Psoas muscle (tissue), 8 donors: ENCODE data around the gene PCDHGA12. TPM values are rescaled to one million over a fixed set of nuclear protein-coding genes. Genes with fewer than 3 reads are reported as not detected.
"Not testable (repeated sequence)": the region's sequence is repeated elsewhere in the genome, so short reads cannot be mapped to it uniquely, and the experiment has no call there.

Experiments
- ATAC-seq, 4 donors: fragments of 200-7000 bp; cut with Tn5 transposase; one replicate each; pipeline ENCODE4 v1.9.1; 2020; ENCODE audit warnings: moderate library complexity in 3 of 4, mild to moderate bottlenecking in 2 of 4
- DNase-seq, 2 donors: peaks; one replicate each; pipeline ENCODE4 v3.0.0-alpha.2; 2020
- H3K27ac ChIP-seq: fragments of 200-600 bp; one replicate; pipeline ENCODE4 v1.8.0; 2022
- H3K27me3 ChIP-seq, 3 donors: fragments of 200-600 bp in 1 of 3; one replicate each; pipeline versions ENCODE4 v1.6.1 to v1.8.0; 2013 to 2022; ENCODE audit warnings: low read length in 2 of 3, mild to moderate bottlenecking in 2 of 3, moderate library complexity in 1 of 3; ENCODE audit not compliant: insufficient read depth in 3 of 3
- H3K36me3 ChIP-seq, 2 donors: fragments of 200-600 bp in 1 of 2; one replicate each; pipeline versions ENCODE4 v1.6.1 to v1.8.0; 2013 to 2022; ENCODE audit warnings: low read depth in 1 of 2, mild to moderate bottlenecking in 1 of 2, moderate library complexity in 1 of 2; ENCODE audit not compliant: insufficient read depth in 1 of 2
- H3K4me1 ChIP-seq: fragments of 200-600 bp; one replicate; pipeline ENCODE4 v1.8.0; 2022
- H3K4me3 ChIP-seq: fragments of 200-600 bp; one replicate; pipeline ENCODE4 v1.8.0; 2022; ENCODE audit warnings: mild to moderate bottlenecking
- H3K9me3 ChIP-seq: fragments of 200-600 bp; one replicate; pipeline ENCODE4 v1.8.0; 2022
- CTCF ChIP-seq: fragments of 200-600 bp; IDR thresholded peaks from one replicate; pipeline ENCODE4 v1.8.0; 2022; ENCODE audit warnings: antibody characterized with exemption
- WGBS, 3 donors: extraction: QIAGEN DNeasy Blood & Tissue Kit; methylation state at CpG; one replicate each; pipeline versions ENCODE4 v1.1.6 to v1.1.7; 2013; 5-methylcytosine and 5-hydroxymethylcytosine counted together
- intact Hi-C, 2 donors: fragments of 100-400 bp; cut with DNase I; formaldehyde crosslinking; loops; one replicate each; pipeline versions ENCODE4 v1.11.0 to v1.14.2; 2022
- polyA plus RNA-seq, 3 donors: library from polyadenylated mRNA; stranded (reverse); fragments of 200-250 nt; gene quantifications; one replicate each; pipeline ENCODE4 v1.2.3, GENCODE V29; 2013
- total RNA-seq, 4 donors: library from RNA; stranded (reverse); fragmentation: NEBNext Ultra II Directional in 2 of 4; extraction: Animal tissue kit (Norgen Biotek cat#: 25700) in 2 of 4; gene quantifications; one replicate each; pipeline versions ENCODE4 v1.2.1 to v1.2.4, GENCODE V29; 2021 to 2023
- donor health status: healthy with polysubstance abuse.
- donor health status: DM: no; HTN: no; CAD: no; lungs with moderate emphysema.
- donor health status: Bipolar disorder and iron deficiency.
- donor health status: healthy.
- donor health status: DM: yes; HTN: yes; CAD: no.
- donor health status: DM: no; HTN: no; CAD: no.
- donor health status: DM: no; HTN: no; CAD: no.
- donor health status: DM: yes; HTN: yes; CAD: no.

PCDHGA12 gene
- total and polyA plus RNA-seq, 7 donors = 0.38 to 6.9 (median 2.6) TPM

GRCh38 chr5:141417494-141418172 is 12.7 kb upstream of the PCDHGA12 start, which contains the start of gene PCDHGB7:
PCDHGB7 (plus strand) TSS chr5:141417677; CDS start chr5:141417860, 183 bp downstream.
- ATAC-seq (peak; percentile 85 to 88 (median 86)), DNase-seq (peak; percentile 80 to 86)
- 9 to 14% (median 12%) methylated on average over 36 to 47 of the region's 47 CpGs for whole genome bisulfite sequencing, 3 donors
- intact Hi-C loops = loop anchor here (5.0 kb wide), 2 partner anchors 140 to 145 kb away; no protein-coding TSS in a partner anchor
- H3K27me3 ChIP-seq = peaks cover 0 to 41% (median 4%) of the 10 kb centered on the region in 3 donors
- H3K4me1 ChIP-seq, H3K36me3 ChIP-seq, H3K9me3 ChIP-seq: not testable (repeated sequence)
- peak within 1 kb of the TSS; percentile 66 for H3K4me3 ChIP-seq
- TF ChIP-seq CTCF = peak; percentile 77
- H3K27ac ChIP-seq = peak within 1 kb of the TSS; percentile 40

GRCh38 chr5:141419074-141419880 is 11.0 kb upstream of the PCDHGA12 start:
- no peaks in the 10 kb centered on the region for H3K36me3 ChIP-seq
- no peaks in the 10 kb centered on the region for H3K4me1 ChIP-seq
- ATAC-seq (no peak), DNase-seq (no peak)
- H3K27me3 ChIP-seq = peaks cover 0 to 37% (median 6%) of the 10 kb centered on the region in 3 donors
- H3K9me3 ChIP-seq = peaks cover 9% of the 10 kb centered on the region
- H3K4me3 ChIP-seq = peak overlapping the region; percentile 66
- 43 to 49% (median 44%) methylated on average over 74 of the region's 74 CpGs for WGBS, 3 donors
- H3K27ac ChIP-seq = no peak overlapping the region
- intact Hi-C loops = loop anchor here (5.0 kb wide), 2 partner anchors 138 to 143 kb away; no protein-coding TSS in a partner anchor
- no peak for TF ChIP-seq CTCF

- peaks cover 9% of the 10 kb centered on the region for H3K9me3 ChIP-seq
- ATAC-seq = peak; percentile 49 to 73 (median 66)
These were observed 9.3 kb upstream of the PCDHGA12 start, which contains the start of gene PCDHGA11 for GRCh38 chr5:141420855-141421488. PCDHGA11 (plus strand) TSS chr5:141421051; CDS start chr5:141421228, 177 bp downstream.

More at GRCh38 chr5:141420855-141421488, 9.3 kb upstream of the PCDHGA12 start, which contains the start of gene PCDHGA11:
- TF ChIP-seq CTCF = peak; percentile 68
- Histone ChIP-seq H3K4me1 (no peaks in the 10 kb centered on the region), H3K4me3 (peak within 1 kb of the TSS; percentile 66), H3K27ac (peak within 1 kb of the TSS; percentile 7), H3K27me3 (peaks cover 0 to 29% (median 6%) of the 10 kb centered on the region in 3 donors), H3K36me3 (no peaks in the 10 kb centered on the region)
- peak in 1 of 2 donors; percentile 29 for DNase-seq
- 20 to 22% (median 22%) methylated on average over 42 of the region's 42 CpGs for WGBS, 3 donors
- intact Hi-C loops = loop anchor here in 1 of 2 donors (5.0 kb wide), 1 partner anchor 101 kb away; no protein-coding TSS in a partner anchor
